OCI-LY7 (cell line): ENCODE measurements around the gene SORBS2.

ENCODE experiments used
- CTCF ChIP-seq: fragments of 200-600 bp; sonication (generic); conservative IDR thresholded peaks from 2 replicates; pipeline ENCODE4 v1.5.1; 2014; ENCODE audit warnings: mild to moderate bottlenecking, antibody characterized with exemption, low read length, moderate library complexity, mixed read lengths
- EZH2phosphoT487 ChIP-seq: fragments of 200-600 bp; sonication (generic); IDR thresholded peaks from 2 replicates; pipeline ENCODE4 v1.6.1; 2018; ENCODE audit warnings: low read depth, borderline replicate concordance, mild to moderate bottlenecking, mixed run types, antibody characterized with exemption, low read length, moderate library complexity, mixed read lengths

GRCh38 chr4:185559915-185560281 lies 252.1 kb downstream of the SORBS2 start:
- TF ChIP-seq CTCF = no peak
- TF ChIP-seq EZH2phosphoT487 = no peak
